Measurements from ENCODE around the gene CSMD2.

GRCh38 chr1:33819913-33820311, 345.1 kb downstream of the CSMD2 start:
- no peak for TF ChIP-seq CTCF (IDR thresholded peaks at IDR 0.05)
- no peak for TF ChIP-seq TAF1 (IDR thresholded peaks at IDR 0.05; ENCODE audit: borderline replicate concordance, low read depth, low read length)
- peak in 1 of 2 experiments; percentile 94; a peak in 2 of 4 replicates for TF ChIP-seq EP300 (IDR thresholded peaks at IDR 0.05; ENCODE audit: borderline replicate concordance in 1 of 2, low read depth in 1 of 2, low read length in 1 of 2)
- TF ChIP-seq EZH2phosphoT487 (IDR thresholded peaks at IDR 0.05; ENCODE audit: borderline replicate concordance, low read depth) = no peak
- TF ChIP-seq FOXM1 (IDR thresholded peaks at IDR 0.05; ENCODE audit: low read depth) = no peak
- no peak for TF ChIP-seq YY1 (IDR thresholded peaks at IDR 0.05; ENCODE audit: low read depth)
- TF ChIP-seq, protein P1, sequence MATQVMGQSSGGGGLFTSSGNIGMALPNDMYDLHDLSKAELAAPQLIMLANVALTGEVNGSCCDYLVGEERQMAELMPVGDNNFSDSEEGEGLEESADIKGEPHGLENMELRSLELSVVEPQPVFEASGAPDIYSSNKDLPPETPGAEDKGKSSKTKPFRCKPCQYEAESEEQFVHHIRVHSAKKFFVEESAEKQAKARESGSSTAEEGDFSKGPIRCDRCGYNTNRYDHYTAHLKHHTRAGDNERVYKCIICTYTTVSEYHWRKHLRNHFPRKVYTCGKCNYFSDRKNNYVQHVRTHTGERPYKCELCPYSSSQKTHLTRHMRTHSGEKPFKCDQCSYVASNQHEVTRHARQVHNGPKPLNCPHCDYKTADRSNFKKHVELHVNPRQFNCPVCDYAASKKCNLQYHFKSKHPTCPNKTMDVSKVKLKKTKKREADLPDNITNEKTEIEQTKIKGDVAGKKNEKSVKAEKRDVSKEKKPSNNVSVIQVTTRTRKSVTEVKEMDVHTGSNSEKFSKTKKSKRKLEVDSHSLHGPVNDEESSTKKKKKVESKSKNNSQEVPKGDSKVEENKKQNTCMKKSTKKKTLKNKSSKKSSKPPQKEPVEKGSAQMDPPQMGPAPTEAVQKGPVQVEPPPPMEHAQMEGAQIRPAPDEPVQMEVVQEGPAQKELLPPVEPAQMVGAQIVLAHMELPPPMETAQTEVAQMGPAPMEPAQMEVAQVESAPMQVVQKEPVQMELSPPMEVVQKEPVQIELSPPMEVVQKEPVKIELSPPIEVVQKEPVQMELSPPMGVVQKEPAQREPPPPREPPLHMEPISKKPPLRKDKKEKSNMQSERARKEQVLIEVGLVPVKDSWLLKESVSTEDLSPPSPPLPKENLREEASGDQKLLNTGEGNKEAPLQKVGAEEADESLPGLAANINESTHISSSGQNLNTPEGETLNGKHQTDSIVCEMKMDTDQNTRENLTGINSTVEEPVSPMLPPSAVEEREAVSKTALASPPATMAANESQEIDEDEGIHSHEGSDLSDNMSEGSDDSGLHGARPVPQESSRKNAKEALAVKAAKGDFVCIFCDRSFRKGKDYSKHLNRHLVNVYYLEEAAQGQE (IDR thresholded peaks at IDR 0.05; ENCODE audit: low read depth, low read length) = no peak
- TF ChIP-seq POLR2AphosphoS5 (IDR thresholded peaks at IDR 0.05; ENCODE audit: low read depth, low read length) = no peak
- TF ChIP-seq GABPA (IDR thresholded peaks at IDR 0.05; ENCODE audit: low read depth) = no peak
- TF ChIP-seq ZBTB33 (IDR thresholded peaks at IDR 0.05; ENCODE audit: borderline replicate concordance, low read depth) = no peak
- TF ChIP-seq CHD2 (IDR thresholded peaks at IDR 0.05; ENCODE audit: low read length, partially characterized antibody) = peak; percentile 82
- no peak for TF ChIP-seq NFIC (IDR thresholded peaks at IDR 0.05; ENCODE audit: borderline replicate concordance)
